Measurements from ENCODE around the gene UNC80. TPM values are rescaled to one million over a fixed set of nuclear protein-coding genes. Genes with fewer than 3 reads are reported as not detected.
A peak's percentile ranks its signal among the peaks of the same experiment; 100 is the strongest.
"Not testable (repeated sequence)": the region's sequence is repeated elsewhere in the genome, so short reads cannot be mapped to it uniquely, and the experiment has no call there.

UNC80 gene
- polyA plus RNA-seq, 2 of the 4 experiments (the other 2 are of a cell fraction), result not detected

DNA sequence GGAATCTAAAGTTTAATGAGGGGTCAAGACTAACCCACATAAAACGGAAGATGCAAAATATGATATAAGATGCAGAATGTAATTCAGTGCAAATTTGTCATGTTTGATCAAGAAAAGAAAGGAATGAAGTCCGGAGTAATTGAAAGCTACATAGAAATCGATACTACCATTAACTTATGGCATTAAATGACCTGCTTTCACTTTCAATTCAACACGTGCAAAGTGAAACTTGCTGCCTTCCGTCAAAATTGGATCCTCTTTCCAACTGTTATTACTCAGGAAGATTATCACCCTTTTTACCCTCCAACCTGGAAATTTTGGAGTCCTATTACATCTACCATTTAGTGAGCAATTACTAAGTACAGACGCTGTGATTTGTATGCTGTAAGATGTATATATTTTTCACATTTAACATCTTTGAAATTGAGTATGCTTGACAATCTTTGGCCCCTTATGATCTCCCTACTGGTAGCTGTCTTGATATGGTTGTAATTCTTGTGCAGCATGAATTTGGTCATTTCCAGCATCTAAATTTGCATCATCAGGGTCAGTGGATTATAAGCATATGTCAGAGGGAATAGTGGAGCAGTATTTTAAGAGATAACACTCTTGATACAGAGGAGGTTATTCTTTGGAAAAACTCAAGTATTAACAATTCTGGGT, 18.6 kb downstream of the UNC80 start:
- Histone ChIP-seq H3K9me3 (no peaks in the 10 kb centered on the region), H3K4me1 (no peaks in the 10 kb centered on the region), H3K27ac (no peak overlapping the region), H3K4me2 (peak overlapping the region; percentile 60), H3K4me3 (peak overlapping the region; percentile 23; the same call in 1 of the 3 replicates)
- ATAC-seq, result no peak
- ChIA-PET POLR2A (no interaction called here), CTCF (no interaction called here)
- 4% methylated on average over 6 of the region's 6 CpGs for WGBS (ENCODE audit: missing lambda C conversion rate)
- TF ChIP-seq, protein P1, sequence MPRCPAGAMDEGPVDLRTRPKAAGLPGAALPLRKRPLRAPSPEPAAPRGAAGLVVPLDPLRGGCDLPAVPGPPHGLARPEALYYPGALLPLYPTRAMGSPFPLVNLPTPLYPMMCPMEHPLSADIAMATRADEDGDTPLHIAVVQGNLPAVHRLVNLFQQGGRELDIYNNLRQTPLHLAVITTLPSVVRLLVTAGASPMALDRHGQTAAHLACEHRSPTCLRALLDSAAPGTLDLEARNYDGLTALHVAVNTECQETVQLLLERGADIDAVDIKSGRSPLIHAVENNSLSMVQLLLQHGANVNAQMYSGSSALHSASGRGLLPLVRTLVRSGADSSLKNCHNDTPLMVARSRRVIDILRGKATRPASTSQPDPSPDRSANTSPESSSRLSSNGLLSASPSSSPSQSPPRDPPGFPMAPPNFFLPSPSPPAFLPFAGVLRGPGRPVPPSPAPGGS (IDR thresholded peaks at IDR 0.05), result no peak
- TF ChIP-seq CBX8 (IDR thresholded peaks at IDR 0.05) (no peak), RNF2 (IDR thresholded peaks at IDR 0.05; ENCODE audit: borderline replicate concordance, low read depth) (no peak), RAD21 (conservative IDR thresholded peaks at IDR 0.05 in 1 of 2, IDR thresholded peaks at IDR 0.05 in 1 of 2) (no peak), EP300 (IDR thresholded peaks at IDR 0.05) (no peak), TP53 (CRISPR knock-in tag; IDR thresholded peaks at IDR 0.05) (no peak), FOSL2 (IDR thresholded peaks at IDR 0.05) (no peak), FOSL2 (CRISPR knock-in tag; IDR thresholded peaks at IDR 0.05) (no peak), ZFP36 (IDR thresholded peaks at IDR 0.05; ENCODE audit: borderline replicate concordance, partially characterized antibody) (no peak), HEYL (CRISPR knock-in tag; IDR thresholded peaks at IDR 0.05) (no peak), PBX3 (IDR thresholded peaks at IDR 0.05) (no peak), KDM1A (IDR thresholded peaks at IDR 0.05; ENCODE audit: low read depth) (no peak), MYC (IDR thresholded peaks at IDR 0.05; ENCODE audit: borderline replicate concordance, low read length) (no peak), TFCP2L1 (CRISPR knock-in tag; IDR thresholded peaks at IDR 0.05) (no peak), HOXB5 (CRISPR knock-in tag; IDR thresholded peaks at IDR 0.05) (no peak), HOXB13 (CRISPR knock-in tag; IDR thresholded peaks at IDR 0.05; ENCODE audit: low read depth) (no peak), HOXA7 (CRISPR knock-in tag; IDR thresholded peaks at IDR 0.05) (no peak), PHF8 (IDR thresholded peaks at IDR 0.05; ENCODE audit: borderline replicate concordance, low read depth) (no peak), GATA3 (IDR thresholded peaks at IDR 0.05; ENCODE audit: borderline replicate concordance) (no peak), E2F6 (IDR thresholded peaks at IDR 0.05; ENCODE audit: borderline replicate concordance, low read depth) (no peak)
- TF ChIP-seq, protein P2, sequence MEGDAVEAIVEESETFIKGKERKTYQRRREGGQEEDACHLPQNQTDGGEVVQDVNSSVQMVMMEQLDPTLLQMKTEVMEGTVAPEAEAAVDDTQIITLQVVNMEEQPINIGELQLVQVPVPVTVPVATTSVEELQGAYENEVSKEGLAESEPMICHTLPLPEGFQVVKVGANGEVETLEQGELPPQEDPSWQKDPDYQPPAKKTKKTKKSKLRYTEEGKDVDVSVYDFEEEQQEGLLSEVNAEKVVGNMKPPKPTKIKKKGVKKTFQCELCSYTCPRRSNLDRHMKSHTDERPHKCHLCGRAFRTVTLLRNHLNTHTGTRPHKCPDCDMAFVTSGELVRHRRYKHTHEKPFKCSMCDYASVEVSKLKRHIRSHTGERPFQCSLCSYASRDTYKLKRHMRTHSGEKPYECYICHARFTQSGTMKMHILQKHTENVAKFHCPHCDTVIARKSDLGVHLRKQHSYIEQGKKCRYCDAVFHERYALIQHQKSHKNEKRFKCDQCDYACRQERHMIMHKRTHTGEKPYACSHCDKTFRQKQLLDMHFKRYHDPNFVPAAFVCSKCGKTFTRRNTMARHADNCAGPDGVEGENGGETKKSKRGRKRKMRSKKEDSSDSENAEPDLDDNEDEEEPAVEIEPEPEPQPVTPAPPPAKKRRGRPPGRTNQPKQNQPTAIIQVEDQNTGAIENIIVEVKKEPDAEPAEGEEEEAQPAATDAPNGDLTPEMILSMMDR (IDR thresholded peaks at IDR 0.05), result no peak
- DNase-seq (ENCODE audit: low read depth in 1 of 2, low spot score in 1 of 2), result no peak
- no peak for FAIRE-seq

DNA sequence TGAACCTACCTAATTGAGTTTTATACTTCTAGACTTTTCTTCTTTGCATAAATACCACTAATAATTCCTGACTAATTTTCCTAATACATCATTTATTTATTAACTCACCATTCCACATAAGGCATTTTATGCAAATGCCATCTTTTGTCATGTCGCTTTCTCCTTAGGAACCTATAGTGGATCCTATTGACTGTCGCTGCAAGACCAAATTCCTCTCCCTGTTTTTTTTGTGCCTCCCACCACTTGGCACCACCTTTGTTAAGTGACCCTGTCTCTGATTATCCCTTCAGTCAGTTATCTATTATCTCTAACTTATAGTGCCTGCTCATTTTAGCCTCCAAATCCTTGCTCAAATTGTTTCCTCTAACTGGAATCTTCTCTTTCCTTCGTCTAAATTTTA, 19.5 kb downstream of the UNC80 start:
- H3K4me3 ChIP-seq, result no peak overlapping the region
- ATAC-seq (no peak), DNase-seq (ENCODE audit: low read depth in 1 of 2, low spot score in 1 of 2) (no peak), FAIRE-seq (no peak)
- H3K27ac ChIP-seq, result no peak overlapping the region
- TF ChIP-seq HEYL (CRISPR knock-in tag; IDR thresholded peaks at IDR 0.05), result no peak
- CTCF ChIA-PET, result no interaction called here
- WGBS (ENCODE audit: missing lambda C conversion rate), result 66% methylated on average over 3 of the region's 3 CpGs
- H3K9me3 ChIP-seq, result no peaks in the 10 kb centered on the region
- POLR2A ChIA-PET, result no interaction called here
- H3K4me1 ChIP-seq, result no peaks in the 10 kb centered on the region
- no peak overlapping the region for H3K4me2 ChIP-seq

- H3K27ac ChIP-seq; ATAC-seq; POLR2A ChIA-PET; FAIRE-seq; H3K4me2 ChIP-seq; H3K4me3 ChIP-seq; DNase-seq (ENCODE audit: low read depth in 1 of 2, low spot score in 1 of 2); H3K9me3 ChIP-seq; CTCF ChIA-PET; H3K4me1 ChIP-seq: not testable (repeated sequence)
- WGBS (ENCODE audit: missing lambda C conversion rate), result 0% methylated on average over 1 of the region's 4 CpGs
These were observed 23.8 kb downstream of the UNC80 start for GRCh38 chr2:209795425-209795824.
